ENCODE measurements around the gene PRRT3.

- no peak for TF ChIP-seq POLR2AphosphoS5 (IDR thresholded peaks at IDR 0.05)
- TF ChIP-seq POLR2A (IDR thresholded peaks at IDR 0.05), result no peak
Measured at GRCh38 chr3:9955611-9956352, 3.6 kb upstream of the PRRT3 start.

All from upper lobe of left lung (tissue), 4 donors.